C1 segment of cervical spinal cord (tissue), 14 donors: ENCODE results near the gene SLC10A7.

Source experiments
- DNase-seq, 14 donors: peaks; one replicate each; lab custom pipeline; 2025; lab: John Stamatoyannopoulos, UW

SLC10A7 gene

GRCh38 chr4:146494143-146494542, 27.6 kb downstream of the SLC10A7 start:
- no peak for DNase-seq

- DNase-seq: no peak
Measured at GRCh38 chr4:146490106-146490505, 31.6 kb downstream of the SLC10A7 start.

- DNase-seq: no peak
Measured at GRCh38 chr4:146488495-146489174, 33.1 kb downstream of the SLC10A7 start.

GRCh38 chr4:146486565-146486964, 35.2 kb downstream of the SLC10A7 start:
- DNase-seq: no peak

GRCh38 chr4:146485968-146486367, 35.8 kb downstream of the SLC10A7 start:
- DNase-seq: no peak

GRCh38 chr4:146482788-146483187, 39.0 kb downstream of the SLC10A7 start:
- DNase-seq: no peak

- no peak for DNase-seq
Measured at GRCh38 chr4:146481246-146481645, 40.5 kb downstream of the SLC10A7 start.

GRCh38 chr4:146478009-146478408, 43.7 kb downstream of the SLC10A7 start:
- DNase-seq: no peak

GRCh38 chr4:146477054-146477453, 44.7 kb downstream of the SLC10A7 start:
- no peak for DNase-seq

GRCh38 chr4:146472404-146472803, 49.3 kb downstream of the SLC10A7 start:
- DNase-seq: no peak

- DNase-seq: no peak
Measured at GRCh38 chr4:146470604-146471003, 51.1 kb downstream of the SLC10A7 start.

GRCh38 chr4:146469022-146469421, 52.7 kb downstream of the SLC10A7 start:
- no peak for DNase-seq

GRCh38 chr4:146465628-146466027, 56.1 kb downstream of the SLC10A7 start:
- no peak for DNase-seq

- DNase-seq: no peak
Measured at GRCh38 chr4:146462251-146462650, 59.5 kb downstream of the SLC10A7 start.

GRCh38 chr4:146458594-146458993, 63.1 kb downstream of the SLC10A7 start:
- no peak for DNase-seq

- no peak for DNase-seq
Measured at GRCh38 chr4:146456681-146457080, 65.1 kb downstream of the SLC10A7 start.

- DNase-seq: no peak
Measured at GRCh38 chr4:146453181-146453807, 68.4 kb downstream of the SLC10A7 start.

GRCh38 chr4:146450524-146450923, 71.2 kb downstream of the SLC10A7 start:
- DNase-seq: no peak

GRCh38 chr4:146446555-146446954, 75.2 kb downstream of the SLC10A7 start:
- DNase-seq: no peak

GRCh38 chr4:146445198-146446150, 76.3 kb downstream of the SLC10A7 start:
- DNase-seq: no peak

GRCh38 chr4:146443525-146443924, 78.2 kb downstream of the SLC10A7 start:
- DNase-seq: no peak

- DNase-seq: no peak
Measured at GRCh38 chr4:146442801-146443200, 78.9 kb downstream of the SLC10A7 start.
